ENCODE data around the gene XYLT1. TPM values are rescaled to one million over a fixed set of nuclear protein-coding genes. Genes with fewer than 3 reads are reported as not detected.

The XYLT1 gene
- total and polyA plus RNA-seq, 2 of the 13 experiments (the other 11 are each of a cell fraction or from before 2014, with no cell fraction given): not detected

DNA sequence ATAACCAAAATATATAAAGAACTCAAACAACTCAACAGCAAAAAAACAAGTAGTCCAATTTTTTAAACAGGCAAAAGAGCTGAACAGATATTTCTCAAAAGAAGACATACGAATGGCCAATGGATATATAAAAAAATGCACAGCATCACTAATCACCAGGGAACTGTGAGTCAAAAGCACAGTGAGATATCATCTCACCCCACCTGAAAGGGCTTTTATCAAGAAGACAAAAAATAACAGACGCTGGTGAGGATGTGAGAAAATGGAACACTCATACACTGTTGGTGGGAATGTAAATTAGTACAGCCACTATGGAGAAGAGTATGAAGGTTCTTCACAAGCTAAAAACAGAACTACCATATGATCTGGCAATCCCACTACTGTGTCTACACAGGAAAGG, 7.4 kb downstream of the XYLT1 start:
- no peak for ATAC-seq
- Histone ChIP-seq H4K20me1 (ENCODE audit: insufficient read depth, low read length) (no peaks in the 10 kb centered on the region), H3K36me3 (replicated peaks in 1 of 2; ENCODE audit: control insufficient read depth in 1 of 2, insufficient read depth in 2 of 2, low read length in 2 of 2) (no peaks in the 10 kb centered on the region), H3K4me3 (replicated peaks in 1 of 3; ENCODE audit: insufficient read depth in 1 of 3, low read depth in 2 of 3, low read length in 3 of 3) (no peak overlapping the region), H3K27me3 (ENCODE audit: control insufficient read depth in 1 of 2, insufficient read depth in 2 of 2, low read length in 2 of 2) (peaks cover 0 to 56% of the 10 kb centered on the region in 2 experiments; a peak in 3 of 5 replicates), H3K4me2 (ENCODE audit: low read depth, low read length) (no peak overlapping the region), H3K4me1 (ENCODE audit: insufficient read depth, low read length) (no peaks in the 10 kb centered on the region), H3K27ac (ENCODE audit: extremely low read length, insufficient read depth, low read length) (no peak overlapping the region), H3K9ac (ENCODE audit: insufficient read depth, low read depth, low read length) (no peak overlapping the region), H3K79me2 (ENCODE audit: insufficient read depth, low read length) (no peaks in the 10 kb centered on the region), H3K9me3 (ENCODE audit: low read length) (no peaks in the 10 kb centered on the region), H2AFZ (ENCODE audit: low read length) (no peak overlapping the region)
- BruUV-seq (replicated peaks): no TSS peak
- no peak for FAIRE-seq
- ChIA-PET POLR2A (no interaction called here), CTCF (ENCODE audit: low intra/inter-chr PET ratio, low total read pairs) (no interaction called here)
- TF ChIP-seq ZNF430 (CRISPR knock-in tag; IDR thresholded peaks at IDR 0.05) (no peak), KDM1A (CRISPR knock-in tag; IDR thresholded peaks at IDR 0.05) (no peak), ZNF784 (CRISPR knock-in tag; IDR thresholded peaks at IDR 0.05; ENCODE audit: borderline replicate concordance) (no peak), NFE2L1 (CRISPR knock-in tag; IDR thresholded peaks at IDR 0.05; ENCODE audit: borderline replicate concordance) (no peak), ZNF318 (CRISPR knock-in tag; IDR thresholded peaks at IDR 0.05) (no peak), HNRNPLL (IDR thresholded peaks at IDR 0.05; ENCODE audit: low read depth, low read length, poor library complexity, severe bottlenecking) (no peak)
- TF ChIP-seq, protein P1, sequence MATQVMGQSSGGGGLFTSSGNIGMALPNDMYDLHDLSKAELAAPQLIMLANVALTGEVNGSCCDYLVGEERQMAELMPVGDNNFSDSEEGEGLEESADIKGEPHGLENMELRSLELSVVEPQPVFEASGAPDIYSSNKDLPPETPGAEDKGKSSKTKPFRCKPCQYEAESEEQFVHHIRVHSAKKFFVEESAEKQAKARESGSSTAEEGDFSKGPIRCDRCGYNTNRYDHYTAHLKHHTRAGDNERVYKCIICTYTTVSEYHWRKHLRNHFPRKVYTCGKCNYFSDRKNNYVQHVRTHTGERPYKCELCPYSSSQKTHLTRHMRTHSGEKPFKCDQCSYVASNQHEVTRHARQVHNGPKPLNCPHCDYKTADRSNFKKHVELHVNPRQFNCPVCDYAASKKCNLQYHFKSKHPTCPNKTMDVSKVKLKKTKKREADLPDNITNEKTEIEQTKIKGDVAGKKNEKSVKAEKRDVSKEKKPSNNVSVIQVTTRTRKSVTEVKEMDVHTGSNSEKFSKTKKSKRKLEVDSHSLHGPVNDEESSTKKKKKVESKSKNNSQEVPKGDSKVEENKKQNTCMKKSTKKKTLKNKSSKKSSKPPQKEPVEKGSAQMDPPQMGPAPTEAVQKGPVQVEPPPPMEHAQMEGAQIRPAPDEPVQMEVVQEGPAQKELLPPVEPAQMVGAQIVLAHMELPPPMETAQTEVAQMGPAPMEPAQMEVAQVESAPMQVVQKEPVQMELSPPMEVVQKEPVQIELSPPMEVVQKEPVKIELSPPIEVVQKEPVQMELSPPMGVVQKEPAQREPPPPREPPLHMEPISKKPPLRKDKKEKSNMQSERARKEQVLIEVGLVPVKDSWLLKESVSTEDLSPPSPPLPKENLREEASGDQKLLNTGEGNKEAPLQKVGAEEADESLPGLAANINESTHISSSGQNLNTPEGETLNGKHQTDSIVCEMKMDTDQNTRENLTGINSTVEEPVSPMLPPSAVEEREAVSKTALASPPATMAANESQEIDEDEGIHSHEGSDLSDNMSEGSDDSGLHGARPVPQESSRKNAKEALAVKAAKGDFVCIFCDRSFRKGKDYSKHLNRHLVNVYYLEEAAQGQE (IDR thresholded peaks at IDR 0.05; ENCODE audit: borderline replicate concordance in 1 of 2, low read depth in 1 of 2, low read length in 2 of 2): no peak
- no peak for DNase-seq (ENCODE audit: low spot score)
- intact Hi-C loops (cut with micrococcal nuclease; ENCODE audit: unreplicated experiment) (no loop called here), in situ Hi-C loops (cut with HindIII; ENCODE audit: extremely low pct_ligation_motif_present, low pct_unique_long_range_greater_than_20kb) (loop anchor here (10.0 to 25.0 kb wide), 2 partner anchors 189 to 601 kb away; no protein-coding TSS in a partner anchor)
- whole genome bisulfite sequencing (ENCODE audit: low lambda C conversion rate): 3% methylated on average over 2 of the region's 2 CpGs

All from HepG2 (cell line).